ENCODE measurements around the gene SHISA8.

GRCh38 chr22:41923595-41924276 lies 8.9 kb upstream of the SHISA8 start:
- no peak for TF ChIP-seq ZNF274 (IDR thresholded peaks at IDR 0.05; ENCODE audit: low read depth, low read length)
- TF ChIP-seq YY1 (IDR thresholded peaks at IDR 0.05; ENCODE audit: insufficient read depth, insufficient read length), result no peak
